Measurements from ENCODE around the gene KIF16B.
A peak's percentile ranks its signal among the peaks of the same experiment; 100 is the strongest.

The KIF16B gene

GRCh38 chr20:16527438-16527837, 45.8 kb downstream of the KIF16B start:
- no peak for TF ChIP-seq CTCF (IDR thresholded peaks at IDR 0.05)

- TF ChIP-seq CTCF (IDR thresholded peaks at IDR 0.05) = no peak
Observed at GRCh38 chr20:16526433-16527380, 46.5 kb downstream of the KIF16B start.

- no peak for TF ChIP-seq CTCF (IDR thresholded peaks at IDR 0.05)
Observed at GRCh38 chr20:16520154-16520553, 53.1 kb downstream of the KIF16B start.

GRCh38 chr20:16518784-16519084, 54.5 kb downstream of the KIF16B start:
- TF ChIP-seq CTCF (IDR thresholded peaks at IDR 0.05) = no peak

- TF ChIP-seq CTCF (IDR thresholded peaks at IDR 0.05) = peak; percentile 84
Observed at GRCh38 chr20:16517946-16518783, 55.1 kb downstream of the KIF16B start.

GRCh38 chr20:16516794-16517193, 56.5 kb downstream of the KIF16B start:
- TF ChIP-seq CTCF (IDR thresholded peaks at IDR 0.05) = no peak

GRCh38 chr20:16515046-16515445, 58.2 kb downstream of the KIF16B start:
- TF ChIP-seq CTCF (IDR thresholded peaks at IDR 0.05) = no peak

Data from LNCAP (cell line).